HG02678 (cell line): ENCODE measurements around the gene SKAP2.

ENCODE experiments used
- ATAC-seq: cut with Tn5 transposase; IDR thresholded peaks from one replicate; pipeline ENCODE4 v1.9.1; 2021; ENCODE audit warnings: mild to moderate bottlenecking, moderate library complexity; ENCODE audit not compliant: unreplicated experiment

The SKAP2 gene

GRCh38 chr7:26864309-26865093, at the start of gene SKAP2:
Gene SKAP2 (minus strand): TSS chr7:26864590. CDS start chr7:26864429, 161 bp downstream.
- peak; percentile 91 for ATAC-seq

- ATAC-seq, result no peak
Measured at GRCh38 chr7:26912933-26913536, 48.6 kb upstream of the SKAP2 start.

- no peak for ATAC-seq
Measured at GRCh38 chr7:26912338-26912737, 47.9 kb upstream of the SKAP2 start.

GRCh38 chr7:26910221-26910620, 45.8 kb upstream of the SKAP2 start:
- ATAC-seq, result no peak

- no peak for ATAC-seq
Measured at GRCh38 chr7:26900251-26900650, 35.9 kb upstream of the SKAP2 start.

- no peak for ATAC-seq
Measured at GRCh38 chr7:26899519-26899918, 35.1 kb upstream of the SKAP2 start.

- ATAC-seq, result no peak
Measured at GRCh38 chr7:26898891-26899290, 34.5 kb upstream of the SKAP2 start.

GRCh38 chr7:26897928-26898327, 33.5 kb upstream of the SKAP2 start:
- ATAC-seq, result no peak

- ATAC-seq, result no peak
Measured at GRCh38 chr7:26891400-26892350, 27.3 kb upstream of the SKAP2 start.

GRCh38 chr7:26880852-26881251, 16.5 kb upstream of the SKAP2 start:
- no peak for ATAC-seq

- no peak for ATAC-seq
Measured at GRCh38 chr7:26879671-26880070, 15.3 kb upstream of the SKAP2 start.

- ATAC-seq, result no peak
Measured at GRCh38 chr7:26868841-26869495, 4.6 kb upstream of the SKAP2 start.

- peak; percentile 45 for ATAC-seq
Measured at GRCh38 chr7:26865094-26865388, 651 bp upstream of the SKAP2 start.

- peak; percentile 26 for ATAC-seq
Measured at GRCh38 chr7:26863518-26864308, 677 bp downstream of the SKAP2 start.

GRCh38 chr7:26862834-26863233, 1.6 kb downstream of the SKAP2 start:
- ATAC-seq, result no peak

GRCh38 chr7:26861050-26861449, 3.3 kb downstream of the SKAP2 start:
- no peak for ATAC-seq

GRCh38 chr7:26860361-26860760, 4.0 kb downstream of the SKAP2 start:
- no peak for ATAC-seq

GRCh38 chr7:26859720-26860119, 4.7 kb downstream of the SKAP2 start:
- ATAC-seq, result no peak

GRCh38 chr7:26858735-26859134, 5.7 kb downstream of the SKAP2 start:
- no peak for ATAC-seq

GRCh38 chr7:26858241-26858715, 6.1 kb downstream of the SKAP2 start:
- no peak for ATAC-seq
